Measurements from ENCODE around the gene SMIM14.
"Not testable (repeated sequence)": the region's sequence is repeated elsewhere in the genome, so short reads cannot be mapped to it uniquely, and the experiment has no call there.

The SMIM14 gene

DNA sequence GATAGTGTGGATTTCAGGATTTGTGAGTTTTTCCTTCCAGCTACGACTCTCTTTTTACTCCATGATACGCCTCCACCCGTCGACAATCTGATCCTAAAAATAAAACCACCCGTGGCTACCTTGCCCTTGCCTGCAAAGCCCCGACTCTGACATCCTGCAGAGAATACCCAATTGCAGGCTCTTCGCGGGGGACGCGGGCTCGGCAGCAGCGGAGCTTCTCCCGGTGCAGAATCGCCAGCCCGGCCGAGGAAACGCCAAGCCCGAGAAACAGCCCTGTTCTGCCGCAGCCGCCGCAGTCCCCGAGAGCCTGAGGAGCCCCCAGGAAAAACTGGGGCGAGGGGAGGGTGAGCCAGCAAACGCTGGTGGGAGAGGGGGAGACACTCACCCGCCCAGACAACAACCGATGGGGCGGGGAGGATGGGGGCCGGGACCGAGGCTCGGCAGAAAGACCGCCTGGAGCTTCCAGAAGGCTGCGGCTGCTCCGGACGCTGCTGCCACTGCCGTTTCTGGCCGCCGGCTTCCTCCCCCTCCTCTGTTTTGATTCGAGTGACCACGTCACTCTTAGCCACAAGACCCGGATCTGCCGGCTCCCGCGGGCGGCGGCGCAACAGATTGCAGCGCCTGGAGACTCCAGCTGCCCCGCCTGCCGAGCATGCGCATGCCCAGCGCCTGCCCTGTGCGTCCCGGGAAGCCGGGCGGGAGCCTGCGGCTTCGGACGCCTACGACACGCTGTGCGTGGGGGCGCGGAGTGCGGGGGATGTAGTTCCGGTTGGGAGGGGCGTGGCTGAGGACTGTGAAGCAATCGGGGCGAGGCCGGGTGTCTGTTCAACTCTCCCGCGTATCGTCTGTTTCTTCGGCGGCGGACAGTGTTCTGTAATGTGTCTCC is at the start of gene SMIM14:
Gene SMIM14, minus strand, starts transcription at position 512 of the 886 bp plus-strand sequence. CDS start 33,720 bp downstream, outside the sequence.
- DNase-seq (ENCODE audit: low spot score): peak; percentile 91

GRCh38 chr4:39687014-39687413 is 48.3 kb upstream of the SMIM14 start:
- no peak for DNase-seq (ENCODE audit: low spot score)

GRCh38 chr4:39685990-39686389 is 47.3 kb upstream of the SMIM14 start:
- no peak for DNase-seq (ENCODE audit: low spot score)

- no peak for DNase-seq (ENCODE audit: low spot score)
Observed at GRCh38 chr4:39682138-39682537, 43.5 kb upstream of the SMIM14 start.

DNA sequence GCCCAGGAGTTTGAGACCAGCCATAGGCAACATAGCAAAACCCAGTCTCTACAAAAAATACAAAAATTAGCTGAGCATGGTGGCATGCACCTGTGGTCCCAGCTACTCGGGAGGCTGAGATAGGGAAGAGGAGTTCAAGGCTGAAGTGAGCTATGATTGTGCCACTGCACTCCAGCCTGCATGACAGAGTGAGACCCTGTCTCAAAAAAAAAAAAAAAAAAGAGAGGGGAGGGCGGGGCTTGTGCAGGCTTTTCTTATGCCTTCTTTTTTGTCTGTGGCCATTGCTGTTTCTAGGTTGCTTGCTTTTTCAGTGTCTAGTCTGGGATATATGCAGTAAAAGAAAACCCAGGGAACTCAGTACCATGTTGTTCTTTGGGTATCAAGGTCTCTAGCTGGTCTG is 42.3 kb upstream of the SMIM14 start:
- DNase-seq (ENCODE audit: low spot score): not testable (repeated sequence)

DNA sequence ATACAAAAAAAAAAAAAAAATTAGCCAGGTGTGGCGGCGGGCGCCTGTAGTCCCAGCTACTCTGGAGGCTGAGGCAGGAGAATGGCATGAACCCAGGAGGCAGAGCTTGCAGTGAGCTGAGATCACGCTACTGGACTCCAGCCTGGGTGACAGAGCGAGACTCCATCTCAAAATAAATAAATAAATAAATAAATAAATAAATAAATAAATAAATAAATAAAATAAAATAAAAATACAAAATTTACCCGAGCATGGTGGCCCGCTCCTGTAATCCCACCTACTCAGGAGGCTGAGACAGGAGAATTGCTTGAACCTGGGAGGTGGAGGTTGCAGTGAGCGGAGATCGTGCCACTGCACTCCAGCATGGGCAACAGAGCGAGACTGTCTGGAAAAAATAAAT is 37.0 kb upstream of the SMIM14 start:
- DNase-seq (ENCODE audit: low spot score): not testable (repeated sequence)

DNA sequence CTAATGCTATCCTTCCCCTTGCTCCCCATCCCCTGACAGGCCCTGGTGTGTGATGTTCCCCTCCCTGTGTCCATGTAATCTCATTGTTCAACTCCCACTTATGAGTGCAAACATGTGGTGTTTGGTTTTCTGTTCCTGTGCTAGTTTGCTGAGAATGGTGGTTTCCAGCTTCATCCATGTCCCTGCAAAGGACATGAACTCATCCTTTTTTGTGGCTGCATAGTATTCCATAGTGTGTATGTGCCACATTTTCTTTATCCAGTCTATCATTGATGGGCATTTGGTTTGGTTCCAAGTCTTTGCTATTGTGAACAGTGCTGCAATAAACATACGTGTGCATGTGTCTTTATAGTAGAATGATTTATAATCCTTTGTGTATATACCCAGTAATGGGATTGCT is 31.6 kb upstream of the SMIM14 start:
- not testable (repeated sequence) for DNase-seq (ENCODE audit: low spot score)

DNA sequence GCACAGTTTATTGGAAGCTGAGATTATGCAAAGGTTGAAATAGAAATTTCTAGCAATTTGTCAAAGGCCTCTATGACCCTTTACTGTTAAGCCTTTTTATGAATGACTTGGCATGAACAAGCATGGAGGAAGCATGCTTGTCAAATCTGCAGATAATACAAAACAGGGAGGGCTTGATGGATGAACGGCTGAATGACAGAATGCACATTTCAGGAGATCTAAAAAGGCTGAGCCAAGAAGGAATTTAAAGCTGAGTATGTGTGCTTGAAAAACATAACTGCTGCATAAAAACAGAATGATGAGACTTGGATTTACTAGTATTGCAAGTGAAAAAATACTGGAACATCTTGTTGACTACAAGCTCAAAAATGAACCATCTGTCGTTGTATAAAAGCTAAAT is 30.2 kb upstream of the SMIM14 start:
- no peak for DNase-seq (ENCODE audit: low spot score)

- no peak for DNase-seq (ENCODE audit: low spot score)
Observed at GRCh38 chr4:39667706-39668105, 29.0 kb upstream of the SMIM14 start.

GRCh38 chr4:39664828-39665731 is 26.4 kb upstream of the SMIM14 start:
- DNase-seq (ENCODE audit: low spot score): peak; percentile 28

GRCh38 chr4:39662683-39663082 is 24.0 kb upstream of the SMIM14 start:
- DNase-seq (ENCODE audit: low spot score): no peak

DNA sequence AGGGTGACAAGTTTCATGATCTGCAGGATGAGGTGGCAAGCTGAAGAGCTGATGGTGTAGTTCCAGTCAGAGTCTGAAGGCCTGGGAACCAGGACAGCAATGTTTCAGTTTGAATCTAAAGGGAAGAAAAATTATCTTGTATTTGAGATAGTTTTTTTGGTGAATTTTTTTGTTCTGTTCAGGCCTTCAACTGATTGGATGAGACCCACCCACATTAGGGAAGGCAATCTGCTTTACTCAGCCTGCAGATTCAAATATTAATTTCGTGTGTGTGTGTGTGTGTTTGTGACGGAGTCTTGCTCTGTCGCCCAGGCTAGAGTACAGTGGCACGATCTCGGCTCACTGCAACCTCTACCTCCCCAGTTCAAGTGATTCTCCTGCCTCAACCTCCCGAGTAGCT is 22.1 kb upstream of the SMIM14 start:
- no peak for DNase-seq (ENCODE audit: low spot score)

- no peak for DNase-seq (ENCODE audit: low spot score)
Observed at GRCh38 chr4:39660045-39660444, 21.4 kb upstream of the SMIM14 start.

GRCh38 chr4:39658756-39659155 is 20.1 kb upstream of the SMIM14 start:
- no peak for DNase-seq (ENCODE audit: low spot score)

DNA sequence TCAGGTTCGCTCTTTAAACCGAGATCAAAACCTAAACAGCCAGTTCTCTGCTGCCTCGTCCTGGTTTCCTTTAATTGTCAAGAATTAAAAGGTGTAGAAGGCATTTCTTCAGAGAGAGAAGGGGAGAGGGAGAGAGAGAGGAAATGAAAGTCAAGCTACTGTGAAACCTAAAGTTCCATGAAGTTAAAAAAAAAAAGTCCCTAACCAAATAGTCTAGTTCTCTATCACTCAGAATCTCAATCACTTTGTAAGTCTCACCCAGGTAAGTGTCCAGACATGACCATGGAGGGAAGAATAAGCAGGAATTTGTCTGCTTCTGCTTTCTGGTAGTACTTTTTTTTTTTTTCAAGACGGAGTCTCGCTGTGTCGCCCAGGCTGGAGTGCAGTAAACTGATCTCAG is 18.8 kb upstream of the SMIM14 start:
- no peak for DNase-seq (ENCODE audit: low spot score)

DNA sequence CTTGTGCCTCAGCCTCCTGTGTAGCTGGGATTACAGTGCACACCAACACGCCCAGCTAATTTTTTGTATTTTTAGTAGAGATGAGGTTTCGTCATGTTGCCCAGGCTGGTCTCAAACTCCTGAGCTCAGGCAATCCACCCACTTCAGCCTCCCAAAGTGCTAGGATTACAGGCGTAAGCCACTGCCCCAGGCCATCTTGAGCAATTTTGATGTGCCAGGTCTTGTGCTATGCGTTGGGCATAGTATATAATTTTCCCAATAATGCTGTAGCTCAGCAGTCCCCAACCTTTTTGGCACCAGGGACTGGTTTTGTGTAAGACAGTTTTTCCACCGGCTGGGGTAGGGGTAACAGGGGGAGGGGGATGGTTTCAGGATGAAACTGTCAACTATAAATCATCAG is 18.0 kb upstream of the SMIM14 start:
- DNase-seq (ENCODE audit: low spot score): not testable (repeated sequence)

GRCh38 chr4:39655876-39656275 is 17.2 kb upstream of the SMIM14 start:
- no peak for DNase-seq (ENCODE audit: low spot score)

DNA sequence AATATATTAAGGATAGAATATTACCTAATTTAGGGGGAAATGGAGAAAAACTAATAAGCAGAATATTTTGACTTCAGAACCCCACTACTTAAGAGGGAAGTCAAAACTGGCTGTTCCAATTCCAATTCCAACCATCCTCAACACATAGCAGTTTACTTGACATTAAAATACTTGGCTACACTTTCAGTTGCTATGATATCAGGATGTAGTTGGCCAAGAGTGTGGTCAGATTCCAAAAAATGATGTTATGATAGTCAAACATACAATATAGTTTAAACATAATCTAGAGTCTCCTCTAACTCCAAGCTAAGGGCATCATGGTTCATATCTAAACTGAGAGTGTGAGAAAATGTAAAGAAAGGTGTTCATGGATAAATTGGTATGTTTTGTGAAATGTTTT is 16.5 kb upstream of the SMIM14 start:
- DNase-seq (ENCODE audit: low spot score): no peak

GRCh38 chr4:39651586-39651985 is 12.9 kb upstream of the SMIM14 start:
- not testable (repeated sequence) for DNase-seq (ENCODE audit: low spot score)

- no peak for DNase-seq (ENCODE audit: low spot score)
Observed at GRCh38 chr4:39649639-39650265, 11.1 kb upstream of the SMIM14 start.

GRCh38 chr4:39648827-39649558 is 10.3 kb upstream of the SMIM14 start:
- no peak for DNase-seq (ENCODE audit: low spot score)

DNA sequence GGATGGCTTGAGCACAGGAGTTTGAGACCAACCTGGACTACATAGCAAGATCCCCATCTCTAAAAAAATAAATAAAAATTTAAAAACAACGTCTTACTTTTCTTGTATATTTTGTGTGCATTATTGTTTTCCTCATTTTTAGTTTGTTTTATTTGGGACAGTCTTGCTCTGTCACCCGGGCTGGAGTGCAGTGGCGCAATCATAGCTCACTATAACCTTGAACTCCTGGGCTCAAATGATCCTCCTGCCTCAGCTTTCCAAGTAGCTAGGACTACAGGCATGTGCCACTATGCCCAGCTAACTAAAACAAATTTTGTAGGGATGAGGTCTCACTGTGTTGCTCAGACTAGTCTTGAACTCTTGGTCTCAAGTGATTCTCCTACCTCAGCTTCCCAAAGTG is 9.5 kb upstream of the SMIM14 start:
- no peak for DNase-seq (ENCODE audit: low spot score)
